ENCODE data around the gene RALGAPA2.

DNA sequence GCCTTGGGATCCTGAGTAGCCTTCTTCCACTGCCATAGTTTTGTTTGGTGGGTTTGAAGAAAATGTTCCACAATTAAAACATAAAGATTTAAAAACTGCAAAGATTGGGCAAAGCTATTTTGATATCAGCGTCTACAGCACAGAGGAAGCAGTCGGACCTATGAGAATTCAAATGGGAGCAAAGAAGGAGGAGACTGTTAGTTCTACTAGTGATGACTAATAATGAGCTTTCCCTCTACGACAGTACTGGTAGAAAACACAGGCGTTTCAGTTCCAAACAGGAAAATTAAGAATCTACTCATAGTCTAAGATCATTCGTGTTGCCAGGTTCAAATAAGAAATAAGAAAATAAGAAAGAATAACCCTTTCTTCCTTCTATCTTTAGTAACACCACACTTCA, 223.4 kb downstream of the RALGAPA2 start:
- TF ChIP-seq, protein P1, sequence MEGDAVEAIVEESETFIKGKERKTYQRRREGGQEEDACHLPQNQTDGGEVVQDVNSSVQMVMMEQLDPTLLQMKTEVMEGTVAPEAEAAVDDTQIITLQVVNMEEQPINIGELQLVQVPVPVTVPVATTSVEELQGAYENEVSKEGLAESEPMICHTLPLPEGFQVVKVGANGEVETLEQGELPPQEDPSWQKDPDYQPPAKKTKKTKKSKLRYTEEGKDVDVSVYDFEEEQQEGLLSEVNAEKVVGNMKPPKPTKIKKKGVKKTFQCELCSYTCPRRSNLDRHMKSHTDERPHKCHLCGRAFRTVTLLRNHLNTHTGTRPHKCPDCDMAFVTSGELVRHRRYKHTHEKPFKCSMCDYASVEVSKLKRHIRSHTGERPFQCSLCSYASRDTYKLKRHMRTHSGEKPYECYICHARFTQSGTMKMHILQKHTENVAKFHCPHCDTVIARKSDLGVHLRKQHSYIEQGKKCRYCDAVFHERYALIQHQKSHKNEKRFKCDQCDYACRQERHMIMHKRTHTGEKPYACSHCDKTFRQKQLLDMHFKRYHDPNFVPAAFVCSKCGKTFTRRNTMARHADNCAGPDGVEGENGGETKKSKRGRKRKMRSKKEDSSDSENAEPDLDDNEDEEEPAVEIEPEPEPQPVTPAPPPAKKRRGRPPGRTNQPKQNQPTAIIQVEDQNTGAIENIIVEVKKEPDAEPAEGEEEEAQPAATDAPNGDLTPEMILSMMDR (IDR thresholded peaks at IDR 0.05), result no peak
- TF ChIP-seq POLR2A (IDR thresholded peaks at IDR 0.05) (no peak), EP300 (IDR thresholded peaks at IDR 0.05) (no peak)

Measured in tibial nerve (tissue), 4 donors.